HepG2 (cell line): ENCODE measurements around the gene CCL7. TPM values are rescaled to one million over a fixed set of nuclear protein-coding genes. Genes with fewer than 3 reads are reported as not detected.

Experiments used
- ATAC-seq: fragments of 200-7000 bp; cut with Tn5 transposase; 3 replicates; pipeline ENCODE4 v1.9.1; 2020; ENCODE audit warnings: mild to moderate bottlenecking, moderate library complexity
- BruUV-seq: library from RNA; stranded (reverse); fragments of 400-500 nt; replicated peaks from 2 replicates; lab custom pipeline; 2021; lab: Mats Ljungman, UMichigan
- CTCF ChIA-PET: fragments of 300-600 bp; formaldehyde crosslinking; extraction: SDS; loops from one replicate; lab custom pipeline; 2021; ENCODE audit warnings: low total read pairs, inconsistent platforms, low intra/inter-chr PET ratio; lab: Yijun Ruan, JAX
- POLR2A ChIA-PET: fragments of 350-600 bp; sonication (Branson Sonifier 250); formaldehyde crosslinking; loops from one replicate; lab custom pipeline; 2020; ENCODE audit warnings: antibody characterized with exemption, inconsistent platforms; lab: Yijun Ruan, JAX
- DNase-seq: peaks from one replicate; pipeline ENCODE4 v3.0.0-alpha.2; 2015; ENCODE audit warnings: low spot score
- FAIRE-seq: peaks from 3 replicates; lab custom pipeline; 2011; peaks lifted over from hg19 to GRCh38; lab: Jason Lieb, UNC
- H2AFZ ChIP-seq: one replicate; pipeline ENCODE4 v1.6.1; 2011; ENCODE audit warnings: low read length, inconsistent platforms
- H3K27ac ChIP-seq: fragments of 300-600 bp; 3 replicates; pipeline ENCODE4 v1.8.0; 2011; ENCODE audit warnings: mixed run types, mild to moderate bottlenecking, mixed read lengths, low read length, inconsistent platforms; ENCODE audit not compliant: insufficient read depth; ENCODE audit errors: extremely low read length
- H3K27me3 ChIP-seq, 2 experiments: fragments of 200-600 bp in 1 of 2; 2 replicates in 1 of 2; 3 replicates in 1 of 2; pipeline versions ENCODE4 v1.6.0 to v1.8.0; 2011; ENCODE audit warnings: low read length in 2 of 2, mild to moderate bottlenecking in 2 of 2, moderate library complexity in 2 of 2, inconsistent platforms in 1 of 2; ENCODE audit not compliant: insufficient read depth in 2 of 2, control insufficient read depth in 1 of 2
- H3K36me3 ChIP-seq, 2 experiments: fragments of 200-600 bp in 1 of 2; replicated peaks in 1 of 2; 2 replicates in 1 of 2; 3 replicates in 1 of 2; pipeline versions ENCODE4 v1.5.1 to v1.8.0; 2011; ENCODE audit warnings: low read length in 2 of 2, inconsistent platforms in 1 of 2; ENCODE audit not compliant: insufficient read depth in 2 of 2, control insufficient read depth in 1 of 2
- H3K4me1 ChIP-seq: 2 replicates; pipeline ENCODE4 v1.5.1; 2012; ENCODE audit warnings: low read length, inconsistent platforms; ENCODE audit not compliant: insufficient read depth
- H3K4me2 ChIP-seq: 2 replicates; pipeline ENCODE4 v1.6.0; 2011; ENCODE audit warnings: low read depth, low read length, inconsistent platforms
- H3K4me3 ChIP-seq, 3 experiments: fragments of 200-600 bp in 1 of 3; sonication (generic), shearing (Covaris generic) in 1 of 3; replicated peaks in 1 of 3; 2 replicates each; pipeline ENCODE4 v1.5.1; 2011 to 2016; ENCODE audit warnings: low read length in 3 of 3, inconsistent platforms in 2 of 3, low read depth in 2 of 3, mild to moderate bottlenecking in 2 of 3, control low read depth in 1 of 3, mixed read lengths in 1 of 3; ENCODE audit not compliant: insufficient read depth in 1 of 3
- H3K79me2 ChIP-seq: one replicate; pipeline ENCODE4 v1.6.1; 2011; ENCODE audit warnings: low read length, inconsistent platforms; ENCODE audit not compliant: insufficient read depth
- H3K9ac ChIP-seq: 2 replicates; pipeline ENCODE4 v1.6.0; 2011; ENCODE audit warnings: mild to moderate bottlenecking, low read depth, low read length, inconsistent platforms; ENCODE audit not compliant: insufficient read depth
- H3K9me3 ChIP-seq: 2 replicates; pipeline ENCODE4 v1.5.1; 2012; ENCODE audit warnings: mild to moderate bottlenecking, low read length
- H4K20me1 ChIP-seq: 2 replicates; pipeline ENCODE4 v1.6.0; 2011; ENCODE audit warnings: inconsistent platforms, mild to moderate bottlenecking, low read length, moderate library complexity; ENCODE audit not compliant: insufficient read depth
- ASH2L ChIP-seq: fragments of 300-600, 200-600 bp; sonication (generic); IDR thresholded peaks from 2 replicates; pipeline ENCODE4 v1.7.0; 2017; ENCODE audit warnings: low read depth, mild to moderate bottlenecking, moderate library complexity, mixed read lengths, low read length; ENCODE audit not compliant: insufficient read length
- CREBL2 ChIP-seq: sonication (generic); formaldehyde crosslinking; IDR thresholded peaks from 2 replicates; pipeline ENCODE4 v1.8.1; 2023; ENCODE audit warnings: missing genetic modification reagents, mild to moderate bottlenecking, borderline replicate concordance
- FOSL1 ChIP-seq: sonication (generic); formaldehyde crosslinking; IDR thresholded peaks from 2 replicates; pipeline ENCODE4 v1.9.0; 2021; ENCODE audit warnings: missing genetic modification reagents, borderline replicate concordance
- IRX3 ChIP-seq: sonication (generic); formaldehyde crosslinking; IDR thresholded peaks from 2 replicates; pipeline ENCODE4 v1.8.1; 2023; ENCODE audit warnings: mild to moderate bottlenecking, low read depth, missing genetic modification reagents, borderline replicate concordance
- KDM2A ChIP-seq: sonication (generic); formaldehyde crosslinking; IDR thresholded peaks from 2 replicates; pipeline ENCODE4 v1.4.0; 2020; ENCODE audit warnings: low read depth, missing genetic modification reagents, borderline replicate concordance
- MEF2D ChIP-seq: sonication (generic); formaldehyde crosslinking; IDR thresholded peaks from 2 replicates; pipeline ENCODE4 v1.5.1; 2020; ENCODE audit warnings: mild to moderate bottlenecking, missing genetic modification reagents
- MTF1 ChIP-seq: sonication (generic); formaldehyde crosslinking; IDR thresholded peaks from 2 replicates; pipeline ENCODE4 v1.5.0; 2020; ENCODE audit warnings: missing genetic modification reagents
- NFE2 ChIP-seq: sonication (generic); formaldehyde crosslinking; IDR thresholded peaks from 2 replicates; pipeline ENCODE4 v1.4.0; 2020; ENCODE audit warnings: missing genetic modification reagents
- PRMT3 ChIP-seq: sonication (generic); formaldehyde crosslinking; IDR thresholded peaks from 2 replicates; pipeline ENCODE4 v1.8.1; 2022; ENCODE audit warnings: low read depth, mild to moderate bottlenecking, moderate library complexity, missing genetic modification reagents, borderline replicate concordance
- in situ Hi-C: cut with HindIII; loops from 2 replicates; pipeline ENCODE4 v1.10.0; 2017; ENCODE audit warnings: low pct_unique_long_range_greater_than_20kb; ENCODE audit not compliant: extremely low pct_ligation_motif_present
- intact Hi-C: fragments of 100-400 bp; cut with micrococcal nuclease; formaldehyde crosslinking; loops from one replicate; pipeline ENCODE4 v1.10.0; 2022; ENCODE audit not compliant: unreplicated experiment
- polyA plus RNA-seq, 8 experiments: library from polyadenylated mRNA; depleted of rRNA in 3 of 8; stranded (reverse) in 7 of 8; unstranded in 1 of 8; fragments of >200 nt; fragmentation: Illumina TruSeq in 4 of 8; extraction: Trizol in 4 of 8; gene quantifications; 2 replicates each; pipeline versions ENCODE4 v1.2.1 to v1.2.3, GENCODE V29; 2011 to 2016; ENCODE audit warnings: low read depth in 4 of 8, missing spikeins in 1 of 8, mixed read lengths in 1 of 8; ENCODE audit not compliant: insufficient read depth in 1 of 8
- total RNA-seq, 5 experiments: library from RNA; depleted of rRNA; stranded (reverse); fragments of >200 nt; fragmentation: Illumina TruSeq; extraction: Trizol; gene quantifications; 2 replicates each; pipeline ENCODE4 v1.2.3, GENCODE V29; 2016; ENCODE audit warnings: low read depth in 1 of 5
- TF ChIP-seq, protein P1 (sequence below): sonication (generic); formaldehyde crosslinking; IDR thresholded peaks from 2 replicates; pipeline ENCODE4 v1.8.0; 2023; ENCODE audit warnings: mild to moderate bottlenecking, missing genetic modification reagents

The CCL7 gene
- total and polyA plus RNA-seq, 2 of the 13 experiments (the other 11 are each of a cell fraction or from before 2014, with no cell fraction given) = not detected

DNA sequence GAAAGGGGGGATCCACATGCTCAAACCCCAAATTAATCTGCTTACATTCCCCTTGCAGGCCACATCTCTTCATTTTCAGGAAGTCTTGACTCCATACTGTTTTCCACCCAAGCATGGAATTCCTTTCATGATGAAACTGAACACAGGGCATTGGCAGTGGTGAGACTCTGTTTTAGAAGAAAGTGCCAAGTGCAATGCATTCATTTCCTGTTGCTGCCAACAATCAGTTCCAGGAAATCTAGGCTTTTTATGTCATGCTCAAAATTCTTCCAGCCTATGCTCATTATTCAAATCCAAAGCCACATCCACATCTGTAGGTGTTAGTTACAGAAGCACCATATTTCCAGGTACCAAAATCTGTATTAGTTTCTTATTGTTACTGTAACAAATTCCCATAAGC lies 10.9 kb upstream of the CCL7 start:
- Histone ChIP-seq H3K27me3 (no peaks in the 10 kb centered on the region), H3K4me2 (no peak overlapping the region), H3K4me3 (no peak overlapping the region), H3K79me2 (no peaks in the 10 kb centered on the region), H3K36me3 (no peaks in the 10 kb centered on the region), H3K9ac (no peak overlapping the region), H3K4me1 (no peaks in the 10 kb centered on the region), H4K20me1 (no peaks in the 10 kb centered on the region), H3K9me3 (no peaks in the 10 kb centered on the region), H3K27ac (no peak overlapping the region), H2AFZ (no peak overlapping the region)
- ATAC-seq (no peak), DNase-seq (no peak), FAIRE-seq (no peak)
- TF ChIP-seq ASH2L (no peak), MEF2D (CRISPR knock-in tag) (no peak), IRX3 (CRISPR knock-in tag) (no peak), PRMT3 (CRISPR knock-in tag) (no peak), FOSL1 (no peak), CREBL2 (CRISPR knock-in tag) (no peak), MTF1 (CRISPR knock-in tag) (no peak), NFE2 (CRISPR knock-in tag) (no peak), KDM2A (CRISPR knock-in tag) (no peak)
- TF ChIP-seq, protein P1, sequence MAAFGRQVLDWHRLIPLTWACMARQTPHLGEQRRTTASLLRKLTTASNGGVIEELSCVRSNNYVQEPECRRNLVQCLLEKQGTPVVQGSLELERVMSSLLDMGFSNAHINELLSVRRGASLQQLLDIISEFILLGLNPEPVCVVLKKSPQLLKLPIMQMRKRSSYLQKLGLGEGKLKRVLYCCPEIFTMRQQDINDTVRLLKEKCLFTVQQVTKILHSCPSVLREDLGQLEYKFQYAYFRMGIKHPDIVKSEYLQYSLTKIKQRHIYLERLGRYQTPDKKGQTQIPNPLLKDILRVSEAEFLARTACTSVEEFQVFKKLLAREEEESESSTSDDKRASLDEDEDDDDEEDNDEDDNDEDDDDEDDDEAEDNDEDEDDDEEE = no peak
- intact Hi-C loops = no loop called here
- BruUV-seq = no TSS peak
- ChIA-PET CTCF (no interaction called here), POLR2A (no interaction called here)
- in situ Hi-C loops = no loop called here
